GM20431 (cell line): ENCODE measurements around the gene RPS21.

Experiments used
- in situ Hi-C: fragments of 300-500 bp; cut with MseI, MboI; formaldehyde crosslinking; loops from one replicate; pipeline ENCODE4 v1.15.0; 2020; ENCODE audit warnings: low sequenced_read_pairs; ENCODE audit not compliant: unreplicated experiment

RPS21 gene

DNA sequence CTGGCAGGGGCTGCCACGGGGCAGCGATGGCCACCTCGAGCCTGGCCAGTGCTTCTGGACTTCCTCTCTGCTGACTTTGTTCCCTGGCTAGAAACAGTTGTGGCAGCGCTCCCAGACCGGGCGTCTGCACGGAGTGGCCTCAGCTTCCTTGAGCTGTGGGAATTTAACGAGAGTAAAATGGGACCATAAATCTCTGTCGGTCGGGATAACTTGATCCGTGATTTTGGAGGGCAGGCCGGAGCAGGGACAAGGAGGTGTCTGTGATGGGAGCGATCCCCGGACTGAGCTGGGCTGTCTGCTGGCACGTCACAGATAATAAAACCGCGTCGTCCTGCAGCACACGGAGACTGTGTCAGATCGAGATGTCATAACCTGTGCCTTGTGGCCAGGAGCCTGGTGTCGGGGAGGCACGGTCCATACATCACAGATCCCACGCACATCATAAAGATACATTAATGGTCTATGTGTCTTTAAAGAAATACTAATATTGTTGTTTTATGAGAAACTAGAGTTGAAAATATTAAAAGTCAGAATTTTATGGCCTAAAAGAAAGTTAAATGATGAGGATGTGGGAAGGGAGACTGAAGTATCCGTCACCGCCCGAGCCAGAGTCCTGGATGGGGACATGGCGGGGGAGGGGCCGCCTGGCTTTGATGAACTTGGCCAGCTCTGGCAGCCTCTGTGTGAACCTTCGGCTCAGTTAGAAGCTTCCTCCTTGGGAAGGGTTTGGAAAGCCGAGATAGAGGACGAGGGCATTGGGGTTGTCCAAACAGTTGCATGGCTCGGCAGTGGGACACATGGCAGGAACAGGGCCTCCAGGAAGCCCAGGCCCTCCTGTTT, 47.0 kb downstream of the RPS21 start:
- in situ Hi-C loops, result no loop called here

DNA sequence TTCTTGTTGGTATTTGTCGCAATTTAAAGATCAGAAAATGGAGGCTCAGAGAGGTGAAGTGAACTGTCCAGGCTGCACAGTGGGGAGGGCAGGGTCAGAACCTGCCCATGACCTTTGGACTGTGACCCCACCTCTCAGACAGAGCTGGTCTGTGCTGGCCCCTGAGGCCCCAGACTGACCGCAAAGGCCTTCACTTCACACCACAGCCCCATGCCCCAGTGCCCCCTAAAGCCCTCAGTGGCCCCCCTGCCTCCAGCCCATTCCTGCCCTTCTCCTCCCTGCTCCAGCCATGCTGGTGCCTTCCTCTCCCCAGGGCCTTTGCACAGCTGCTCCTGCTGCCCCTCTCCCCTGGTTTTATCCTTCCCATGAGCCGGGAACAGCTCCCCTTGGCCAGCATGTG, 49.8 kb downstream of the RPS21 start:
- in situ Hi-C loops, result no loop called here

DNA sequence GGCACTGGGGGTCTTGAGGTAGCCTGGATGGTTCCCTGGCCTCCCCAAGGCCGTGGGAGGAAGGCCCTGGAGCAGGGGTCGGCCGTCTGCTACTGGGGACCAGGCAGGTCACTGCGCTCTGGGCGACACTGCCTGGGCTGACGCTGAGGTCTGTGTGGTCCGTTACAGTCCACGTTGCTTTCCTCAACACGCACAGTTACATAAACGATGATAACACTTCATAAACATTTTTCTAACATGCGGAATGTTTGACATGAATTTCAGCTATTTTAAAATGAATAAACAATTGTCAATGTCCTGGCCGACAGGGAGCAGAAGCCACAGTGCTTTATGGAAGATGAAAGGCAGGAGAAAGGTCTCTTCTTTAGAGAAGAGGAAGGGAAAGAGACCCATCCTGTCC, 50.6 kb downstream of the RPS21 start:
- in situ Hi-C loops, result no loop called here

DNA sequence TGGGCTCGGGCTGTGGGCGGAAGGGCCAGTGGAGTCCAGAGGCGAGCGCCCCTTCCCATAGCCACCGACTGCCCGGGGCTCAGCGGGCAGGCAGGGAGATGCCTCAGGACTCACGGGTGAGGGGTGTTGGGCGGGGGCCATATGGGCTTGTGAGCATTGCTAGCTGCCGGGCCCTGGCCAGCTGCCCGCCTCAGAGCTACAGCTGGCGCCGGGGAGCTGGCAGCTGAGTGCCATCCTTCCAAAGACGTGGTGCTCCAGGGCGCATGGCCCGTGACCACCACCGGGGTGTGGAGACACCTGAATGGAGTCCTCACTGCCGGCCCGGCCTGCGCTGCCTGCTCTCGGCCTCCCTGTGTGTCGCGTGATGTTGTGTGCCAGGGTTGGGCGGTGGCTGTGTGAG, 51.0 kb downstream of the RPS21 start:
- in situ Hi-C loops, result no loop called here
